Fibroblast of skin of scalp (primary cell): ENCODE data around the gene TPSAB1.

Experiments used
- DNase-seq: peaks from one replicate; pipeline ENCODE4 v3.0.0-alpha.2; 2013

Gene TPSAB1

GRCh38 chr16:1211451-1212268 is 28.8 kb upstream of the TPSAB1 start:
- no peak for DNase-seq

DNA sequence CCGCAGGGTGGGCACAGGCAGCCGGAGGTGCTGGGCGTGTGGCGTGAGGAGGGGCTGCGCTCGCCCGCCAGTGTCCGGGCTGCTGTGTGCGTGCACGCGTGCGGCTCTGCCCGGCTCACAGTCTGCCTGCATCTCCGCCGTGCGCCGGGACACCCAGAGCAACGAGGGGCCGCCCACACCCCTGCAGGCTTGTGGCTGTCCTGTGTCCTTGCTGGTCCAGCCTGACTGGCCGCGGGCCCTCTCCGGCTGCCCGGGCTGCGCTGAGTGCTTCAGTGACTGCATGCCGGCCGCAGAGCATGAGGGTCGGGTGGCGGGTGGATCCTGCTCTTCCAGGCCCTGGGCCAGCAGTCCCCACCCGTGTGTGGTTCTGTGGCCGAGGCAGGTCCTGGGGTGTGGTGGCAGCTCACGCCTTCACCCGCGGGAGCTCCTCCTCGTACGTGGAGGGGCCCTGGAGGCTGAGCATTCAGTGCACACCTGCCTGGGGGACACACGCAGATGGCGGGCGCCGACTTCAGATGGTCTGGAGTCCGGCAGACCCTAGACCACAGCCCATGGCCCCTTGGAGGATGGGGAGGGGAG is 27.8 kb upstream of the TPSAB1 start:
- DNase-seq: no peak

GRCh38 chr16:1213231-1213630 is 27.3 kb upstream of the TPSAB1 start:
- DNase-seq: no peak

GRCh38 chr16:1213796-1214372 is 26.6 kb upstream of the TPSAB1 start:
- no peak for DNase-seq

GRCh38 chr16:1214719-1215118 is 25.8 kb upstream of the TPSAB1 start:
- no peak for DNase-seq

DNA sequence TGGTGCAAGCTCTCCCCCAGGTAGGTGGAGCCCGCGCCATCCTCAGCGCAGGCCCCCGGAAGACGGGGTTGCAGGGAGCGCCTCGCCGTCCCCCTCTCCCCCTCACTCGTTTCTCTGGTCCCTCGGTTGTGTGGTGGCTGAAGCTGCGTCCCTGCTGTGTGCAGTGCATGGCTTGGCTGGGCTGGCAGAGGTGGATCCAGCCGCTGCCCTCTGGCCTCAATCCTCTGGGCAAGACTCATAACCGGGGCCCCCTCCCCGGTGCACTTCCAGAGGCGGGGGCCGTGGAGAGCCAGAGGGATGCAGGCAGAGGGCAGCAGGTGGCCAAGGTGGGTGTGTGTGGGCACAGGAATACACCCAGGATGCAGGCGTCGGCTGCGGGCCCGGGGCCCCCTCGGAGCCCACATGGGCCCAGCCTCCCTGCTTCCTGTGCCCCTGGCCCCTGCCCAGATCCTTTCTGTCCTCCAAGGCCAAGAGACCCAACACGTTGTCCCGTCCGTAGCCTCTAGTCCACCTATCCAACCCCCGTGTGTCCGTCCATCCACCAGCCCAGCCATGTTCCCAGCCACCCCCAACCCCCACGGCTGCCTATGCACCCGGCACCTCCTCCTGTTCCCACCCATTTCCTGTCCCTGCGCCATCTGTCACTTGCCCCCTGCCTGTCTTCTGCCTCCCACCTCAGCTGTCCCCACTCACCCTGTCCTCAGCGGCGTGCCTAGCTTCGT is 24.8 kb upstream of the TPSAB1 start:
- DNase-seq: no peak

DNA sequence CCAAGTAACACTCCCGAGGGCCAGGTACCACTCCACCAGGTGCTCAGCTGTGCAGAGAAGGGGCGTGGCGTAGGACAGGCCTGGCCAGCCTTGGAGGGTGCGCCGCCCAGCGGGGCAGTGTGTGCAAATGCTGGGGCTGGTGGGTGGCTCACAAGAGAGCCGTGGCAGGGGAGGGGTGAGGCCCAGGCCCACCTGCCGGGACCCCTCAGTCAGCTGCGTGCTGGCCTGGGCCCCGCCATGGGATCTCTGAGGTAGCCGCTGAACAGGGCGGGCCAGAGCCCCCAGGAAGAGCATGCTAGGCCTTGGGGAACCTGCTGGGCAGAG is 24.2 kb upstream of the TPSAB1 start:
- no peak for DNase-seq

DNA sequence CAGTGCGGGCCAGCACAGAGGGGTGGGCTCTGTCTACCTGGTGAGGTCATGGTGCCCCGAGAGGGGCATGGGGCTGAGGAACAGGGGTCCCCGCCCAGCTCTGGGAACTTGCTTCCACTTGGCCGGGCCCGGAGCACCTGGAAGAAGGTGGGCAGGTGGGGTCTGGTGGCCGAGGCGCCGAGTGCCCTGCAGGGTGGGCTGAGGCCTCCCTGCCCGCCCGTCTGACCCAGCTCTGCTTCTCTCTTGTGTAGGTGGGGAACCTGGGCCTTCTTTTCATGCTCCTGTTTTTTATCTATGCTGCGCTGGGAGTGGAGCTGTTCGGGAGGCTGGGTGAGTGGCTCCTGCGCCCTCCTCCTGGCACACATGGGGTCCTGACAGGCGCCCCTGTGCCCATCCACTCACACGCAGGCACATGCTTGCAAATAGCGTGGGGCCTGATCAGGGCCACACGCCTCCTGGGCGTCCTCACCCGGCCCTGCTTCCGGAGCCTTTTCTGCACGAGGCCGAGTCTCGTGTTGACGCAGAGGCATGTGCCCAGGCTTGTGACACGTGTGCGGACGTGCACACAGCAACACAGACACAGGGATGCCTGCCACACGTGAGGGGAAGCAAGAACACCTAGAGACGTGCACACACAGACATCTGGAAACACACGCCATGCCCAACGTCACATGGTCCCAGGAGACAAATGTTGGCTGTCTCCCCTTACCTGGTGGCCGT is 23.7 kb upstream of the TPSAB1 start:
- DNase-seq: no peak

- DNase-seq: no peak
Measured at GRCh38 chr16:1217526-1217925, 23.0 kb upstream of the TPSAB1 start.

- DNase-seq: no peak
Measured at GRCh38 chr16:1218061-1218929, 22.2 kb upstream of the TPSAB1 start.

DNA sequence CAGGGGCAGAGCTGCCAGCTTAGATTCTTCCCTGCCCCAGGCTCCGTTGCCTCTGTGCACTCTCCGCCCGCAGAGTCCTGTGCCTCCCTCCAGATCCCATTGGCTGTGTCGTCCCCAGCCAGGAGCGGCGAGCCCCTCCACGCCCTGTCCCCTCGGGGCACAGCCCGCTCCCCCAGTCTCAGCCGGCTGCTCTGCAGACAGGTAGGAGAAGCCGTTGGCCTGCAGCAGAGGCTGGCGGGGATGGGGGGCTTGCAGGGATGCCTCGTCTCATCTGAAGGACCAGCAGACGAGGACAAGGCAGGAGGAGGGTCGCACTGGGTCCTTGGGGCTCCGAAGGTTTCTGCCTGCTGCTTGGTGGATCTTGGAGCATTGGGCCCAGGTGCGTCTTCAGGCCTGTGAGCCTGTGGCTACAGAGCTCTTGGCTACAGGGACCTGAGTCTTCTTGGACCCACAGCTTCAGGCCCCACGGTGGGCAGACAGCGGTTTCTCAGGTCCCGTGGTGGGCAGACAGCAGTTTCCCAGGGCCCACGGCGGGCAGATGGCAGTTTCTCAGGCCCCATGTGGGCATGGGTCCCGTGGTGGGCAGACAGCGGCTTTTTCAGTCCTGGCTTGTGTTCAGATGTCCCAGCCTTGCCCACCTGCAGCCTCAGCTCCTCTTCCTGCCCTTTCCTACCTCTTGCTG is 21.4 kb upstream of the TPSAB1 start:
- DNase-seq: no peak

DNA sequence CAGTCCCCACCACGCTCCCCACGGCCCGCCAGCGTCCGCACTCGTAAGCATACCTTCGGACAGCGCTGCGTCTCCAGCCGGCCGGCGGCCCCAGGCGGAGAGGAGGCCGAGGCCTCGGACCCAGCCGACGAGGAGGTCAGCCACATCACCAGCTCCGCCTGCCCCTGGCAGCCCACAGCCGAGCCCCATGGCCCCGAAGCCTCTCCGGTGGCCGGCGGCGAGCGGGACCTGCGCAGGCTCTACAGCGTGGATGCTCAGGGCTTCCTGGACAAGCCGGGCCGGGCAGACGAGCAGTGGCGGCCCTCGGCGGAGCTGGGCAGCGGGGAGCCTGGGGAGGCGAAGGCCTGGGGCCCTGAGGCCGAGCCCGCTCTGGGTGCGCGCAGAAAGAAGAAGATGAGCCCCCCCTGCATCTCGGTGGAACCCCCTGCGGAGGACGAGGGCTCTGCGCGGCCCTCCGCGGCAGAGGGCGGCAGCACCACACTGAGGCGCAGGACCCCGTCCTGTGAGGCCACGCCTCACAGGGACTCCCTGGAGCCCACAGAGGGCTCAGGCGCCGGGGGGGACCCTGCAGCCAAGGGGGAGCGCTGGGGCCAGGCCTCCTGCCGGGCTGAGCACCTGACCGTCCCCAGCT is 20.3 kb upstream of the TPSAB1 start:
- DNase-seq: no peak

- DNase-seq: no peak
Measured at GRCh38 chr16:1220841-1221627, 19.5 kb upstream of the TPSAB1 start.

DNA sequence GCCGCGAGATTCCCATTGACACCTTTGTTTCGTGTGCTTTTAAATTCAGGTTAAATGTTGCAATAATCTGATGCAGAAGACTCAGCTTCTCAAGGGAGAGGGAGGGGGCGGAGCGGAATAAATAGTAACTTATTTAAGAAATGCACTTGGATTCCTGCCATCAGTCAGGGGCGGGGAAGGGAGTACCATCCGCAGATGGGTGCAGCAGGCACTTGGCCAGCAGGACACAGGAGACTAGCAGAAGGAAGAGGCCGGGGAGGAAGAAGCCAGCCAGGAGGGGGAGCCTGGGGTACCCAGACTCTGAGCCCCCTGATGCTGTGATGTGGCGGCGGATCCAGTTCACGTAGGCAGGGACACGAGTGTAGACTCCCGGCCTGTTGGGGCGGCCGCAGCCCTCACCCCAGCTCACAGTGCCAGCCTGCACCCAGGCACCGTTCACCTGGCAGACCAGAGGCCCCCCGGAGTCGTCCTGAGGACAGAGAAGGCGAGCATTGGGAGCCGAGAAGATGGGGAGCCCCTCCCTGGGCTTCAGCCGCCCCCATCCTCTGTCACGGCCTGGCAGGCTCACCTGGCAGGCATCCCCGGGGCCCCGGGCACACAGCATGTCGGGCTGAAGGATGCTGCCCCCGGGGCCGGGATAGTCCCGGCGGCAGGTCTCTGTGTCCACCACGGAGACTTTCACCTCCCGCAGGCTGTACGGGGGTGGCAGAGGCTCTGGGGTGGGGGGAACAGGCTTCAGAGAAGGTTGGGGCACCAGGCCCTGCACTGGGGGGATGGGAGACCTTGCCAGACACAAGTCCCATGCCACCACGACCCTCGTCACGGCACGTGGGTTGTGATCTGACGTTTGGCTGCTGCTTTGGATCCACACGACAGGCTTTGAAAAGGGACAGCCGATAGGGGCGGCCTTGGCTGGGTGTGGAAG is 18.6 kb upstream of the TPSAB1 start:
- no peak for DNase-seq

GRCh38 chr16:1222553-1223354 is 17.8 kb upstream of the TPSAB1 start:
- no peak for DNase-seq

DNA sequence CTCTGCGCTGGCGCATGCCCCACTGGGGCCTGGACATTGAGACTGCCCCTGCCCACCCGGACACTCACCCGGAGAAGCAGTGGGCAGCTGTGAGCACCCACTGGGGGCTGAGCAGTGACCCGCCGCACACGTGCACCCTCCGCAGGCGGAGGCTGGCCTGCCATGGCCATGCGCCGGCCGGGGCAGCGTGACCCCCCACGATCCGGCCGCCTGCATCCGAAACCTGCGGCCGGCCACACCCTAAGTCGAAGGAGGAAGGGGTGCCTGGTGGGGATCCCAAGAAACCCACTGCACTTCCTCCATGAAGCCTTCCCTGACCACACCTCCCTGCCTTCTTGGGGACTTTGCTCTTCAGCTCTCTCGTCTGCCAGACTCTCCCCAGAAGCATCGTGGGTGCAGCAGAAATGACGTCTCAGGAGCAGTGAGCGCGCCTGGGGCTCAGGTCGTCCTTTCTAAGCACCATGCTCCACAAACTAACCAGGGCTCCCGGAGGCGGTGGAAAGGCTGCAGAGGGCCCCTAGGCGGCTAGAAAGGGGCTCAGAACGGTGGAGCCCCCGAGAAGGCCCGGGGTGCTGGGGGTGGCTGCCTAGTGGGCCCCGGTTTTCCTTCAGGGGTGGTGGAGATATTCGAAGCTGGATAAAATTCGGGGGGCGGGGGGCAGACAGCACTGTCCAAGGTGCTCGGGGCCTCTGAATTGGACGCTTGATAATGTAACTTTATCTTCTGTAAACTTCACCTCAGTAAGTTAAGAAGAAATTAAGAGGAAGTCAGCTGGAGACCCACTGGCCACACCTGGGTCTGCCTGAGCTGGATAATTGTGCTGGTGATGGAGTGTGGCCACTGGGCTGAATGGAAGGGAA is 16.9 kb upstream of the TPSAB1 start:
- DNase-seq: no peak

DNA sequence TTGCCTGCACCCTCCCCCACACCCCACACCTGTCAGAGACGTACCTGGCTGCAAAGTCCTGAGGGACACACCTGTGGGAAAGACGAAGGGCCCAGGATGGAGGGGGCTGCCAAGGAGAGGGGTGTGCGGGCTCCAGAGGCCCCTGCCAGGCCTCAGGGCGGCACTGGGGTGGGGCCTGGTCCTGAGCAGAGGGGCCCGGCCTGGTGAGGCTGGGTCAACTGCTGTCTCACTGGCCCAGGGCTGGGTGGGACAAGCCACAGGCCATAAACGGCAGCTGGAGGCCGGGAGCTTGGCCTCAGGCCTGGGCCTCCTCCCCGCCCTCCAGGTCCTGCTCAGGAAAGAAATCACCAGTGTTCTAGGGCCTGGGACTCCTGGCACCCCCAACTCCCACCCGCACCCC is 15.9 kb upstream of the TPSAB1 start:
- DNase-seq: no peak
